MM.1S (cell line): ENCODE data around the gene MIB2.
"Not testable (repeated sequence)": the region's sequence is repeated elsewhere in the genome, so short reads cannot be mapped to it uniquely, and the experiment has no call there.

ENCODE experiments used
- DNase-seq: peaks from one replicate; pipeline ENCODE4 v3.0.0-alpha.2; 2015
- H2AFZ ChIP-seq: fragments of 300-600 bp; sonication (generic); 2 replicates; pipeline ENCODE4 v1.6.0; 2016; ENCODE audit warnings: antibody characterized with exemption, low read length
- H3F3A ChIP-seq: fragments of 300-600 bp; sonication (generic); 2 replicates; pipeline ENCODE4 v1.6.1; 2016; ENCODE audit warnings: mild to moderate bottlenecking, antibody characterized with exemption, low read length, moderate library complexity, mixed read lengths; ENCODE audit not compliant: insufficient read depth
- H3K27ac ChIP-seq: fragments of 300-600 bp; sonication (generic); 2 replicates; pipeline ENCODE4 v1.5.1; 2016; ENCODE audit warnings: mild to moderate bottlenecking, low read length
- H3K27me3 ChIP-seq: fragments of 300-600 bp; sonication (generic); replicated peaks from 2 replicates; pipeline ENCODE4 v1.6.0; 2016; ENCODE audit warnings: low read length; ENCODE audit not compliant: insufficient read depth
- H3K36me3 ChIP-seq: fragments of 300-600 bp; sonication (generic); replicated peaks from 2 replicates; pipeline ENCODE4 v1.6.1; 2016; ENCODE audit warnings: mild to moderate bottlenecking, low read length, mixed read lengths; ENCODE audit not compliant: insufficient read depth
- H3K4me1 ChIP-seq: fragments of 300-600 bp; sonication (generic); 2 replicates; pipeline ENCODE4 v1.6.1; 2016; ENCODE audit warnings: low read length, mixed read lengths
- H3K4me2 ChIP-seq: fragments of 300-600 bp; sonication (generic); 2 replicates; pipeline ENCODE4 v1.6.0; 2016; ENCODE audit warnings: low read depth, low read length
- H3K4me3 ChIP-seq: fragments of 300-600 bp; sonication (generic); 2 replicates; pipeline ENCODE4 v1.5.1; 2016; ENCODE audit warnings: low read length, mixed read lengths
- H3K79me2 ChIP-seq: fragments of 300-600 bp; sonication (generic); 2 replicates; pipeline ENCODE4 v1.6.1; 2016; ENCODE audit warnings: mixed run types, low read length, mixed read lengths
- H3K9ac ChIP-seq: fragments of 300-600 bp; sonication (generic); 2 replicates; pipeline ENCODE4 v1.6.1; 2016; ENCODE audit warnings: low read length, mixed read lengths
- H3K9me2 ChIP-seq: fragments of 300-600 bp; sonication (generic); replicated peaks from 2 replicates; pipeline ENCODE4 v1.6.1; 2016; ENCODE audit warnings: mild to moderate bottlenecking, low read length, mixed read lengths; ENCODE audit not compliant: insufficient read depth
- H3K9me3 ChIP-seq: fragments of 300-600 bp; sonication (generic); replicated peaks from 2 replicates; pipeline ENCODE4 v1.6.1; 2016; ENCODE audit warnings: mild to moderate bottlenecking, low read length, mixed read lengths; ENCODE audit not compliant: insufficient read depth
- H4K20me1 ChIP-seq: fragments of 300-600 bp; sonication (generic); 2 replicates; pipeline ENCODE4 v1.6.1; 2016; ENCODE audit warnings: mild to moderate bottlenecking, low read length, moderate library complexity, mixed read lengths; ENCODE audit not compliant: insufficient read depth

Gene MIB2

DNA sequence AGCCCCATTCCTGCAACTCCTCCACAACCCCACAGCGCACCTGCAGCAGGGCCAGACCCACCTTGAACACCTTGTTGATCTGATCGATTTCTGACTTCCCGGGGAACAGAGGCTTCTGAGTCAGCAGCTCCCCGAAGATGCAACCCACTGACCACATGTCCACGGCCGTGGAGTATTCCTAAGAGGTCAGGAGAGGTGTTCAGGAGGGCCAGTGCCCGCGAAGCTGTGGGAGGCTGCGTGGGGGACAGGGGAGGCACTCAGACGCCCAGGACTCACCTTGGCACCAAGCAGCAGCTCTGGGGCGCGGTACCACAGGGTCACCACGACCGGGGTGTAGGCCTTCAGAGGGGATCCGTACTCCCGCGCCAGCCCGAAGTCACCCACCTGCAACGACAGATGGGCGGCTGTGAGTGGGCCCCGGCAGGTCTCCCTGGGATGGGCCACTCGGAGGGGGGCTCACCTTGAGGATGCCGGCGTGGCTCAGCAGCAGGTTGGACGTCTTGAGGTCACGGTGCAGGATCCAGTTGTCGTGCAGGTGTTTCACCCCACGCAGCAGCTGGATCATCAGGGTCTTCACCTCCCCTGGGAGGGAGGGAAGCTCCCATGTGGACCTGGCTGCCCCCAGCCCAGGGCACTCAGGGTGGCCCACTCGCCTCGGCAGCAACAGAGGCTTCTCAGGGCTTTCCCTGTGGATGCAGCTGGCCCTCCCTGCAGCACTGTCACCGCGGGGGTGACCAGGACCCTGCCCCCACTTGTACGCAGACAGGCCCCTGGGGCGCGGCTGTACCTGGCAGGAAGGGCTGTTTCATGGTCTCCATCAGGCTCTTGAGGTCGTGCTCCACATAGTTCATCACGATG lies 21.6 kb downstream of the MIB2 start:
- not testable (repeated sequence) for H3K4me1 ChIP-seq, H3K4me2 ChIP-seq, H3K36me3 ChIP-seq, H3K9me3 ChIP-seq, DNase-seq, H3K4me3 ChIP-seq, H3F3A ChIP-seq, H3K27ac ChIP-seq, H3K9ac ChIP-seq, H3K27me3 ChIP-seq, H3K79me2 ChIP-seq, H3K9me2 ChIP-seq, H2AFZ ChIP-seq, H4K20me1 ChIP-seq

DNA sequence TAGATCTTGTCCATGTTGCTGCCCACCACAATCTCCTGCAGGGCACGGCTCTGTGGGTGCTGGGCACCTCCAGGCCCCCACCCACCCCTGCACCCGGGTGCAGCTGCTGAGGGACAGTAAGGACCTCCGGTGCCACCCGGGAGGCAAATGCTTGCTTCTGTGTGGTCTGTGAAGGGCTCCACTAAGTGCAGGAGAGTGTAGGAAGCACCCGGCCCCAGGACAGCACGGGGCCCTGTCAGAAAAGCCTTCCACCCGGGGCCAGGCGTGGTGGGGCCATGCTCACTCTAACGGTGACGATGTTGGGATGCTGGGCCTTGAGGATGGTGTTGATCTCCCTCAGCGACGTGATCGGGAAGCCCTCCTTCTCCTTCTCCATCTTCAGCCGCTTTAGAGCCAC lies 22.2 kb downstream of the MIB2 start:
- H3K4me1 ChIP-seq, H3F3A ChIP-seq, H3K36me3 ChIP-seq, H3K9me2 ChIP-seq, H4K20me1 ChIP-seq, H3K27me3 ChIP-seq, H2AFZ ChIP-seq, H3K9me3 ChIP-seq, H3K9ac ChIP-seq, H3K27ac ChIP-seq, DNase-seq, H3K79me2 ChIP-seq, H3K4me3 ChIP-seq, H3K4me2 ChIP-seq: not testable (repeated sequence)

DNA sequence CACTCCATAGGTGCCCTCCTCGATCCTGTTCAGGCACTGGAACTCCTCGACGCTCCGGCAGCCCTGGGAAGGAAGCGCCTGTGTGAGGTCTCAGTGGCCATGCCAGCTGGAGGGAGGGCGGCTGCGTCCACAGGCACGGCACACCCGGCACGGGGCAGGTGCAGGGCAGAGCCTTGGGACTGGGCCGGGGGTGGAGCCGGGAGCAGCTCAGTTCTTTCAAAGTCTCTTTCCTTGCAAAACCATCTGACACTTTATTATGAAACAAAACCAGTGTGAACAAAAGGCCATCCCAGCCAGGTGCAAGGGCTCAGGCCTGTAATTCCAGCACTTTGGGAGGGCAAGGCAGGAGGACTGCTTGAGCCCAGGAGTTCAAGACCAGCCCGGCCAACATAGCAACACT lies 23.2 kb downstream of the MIB2 start:
- not testable (repeated sequence) for H2AFZ ChIP-seq, H3K9ac ChIP-seq, H3K27me3 ChIP-seq, H3K79me2 ChIP-seq, H3K27ac ChIP-seq, H3K9me3 ChIP-seq, H3K9me2 ChIP-seq, H3F3A ChIP-seq, H3K36me3 ChIP-seq, H3K4me1 ChIP-seq, H4K20me1 ChIP-seq, H3K4me3 ChIP-seq, DNase-seq, H3K4me2 ChIP-seq

DNA sequence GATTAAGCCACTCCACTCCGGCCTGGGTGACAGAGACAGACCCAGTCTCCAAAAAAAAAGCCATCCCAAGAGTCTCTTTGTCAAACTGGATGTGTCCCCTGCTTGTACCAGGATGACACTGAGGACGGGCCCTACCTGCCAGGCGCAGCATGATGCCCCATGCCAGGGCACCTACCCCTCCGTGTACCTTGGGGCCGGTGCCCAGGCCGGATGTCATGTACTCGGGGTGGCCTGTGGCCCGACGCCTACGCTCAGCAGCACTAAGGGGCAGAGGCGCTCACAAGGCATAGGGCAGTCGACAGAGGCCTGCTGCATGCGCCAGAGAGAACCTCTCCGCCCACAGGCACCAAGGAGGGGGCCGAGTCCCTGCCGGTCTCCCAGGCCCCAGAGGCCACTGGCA lies 24.1 kb downstream of the MIB2 start:
- not testable (repeated sequence) for H3K27me3 ChIP-seq, H3K79me2 ChIP-seq, H3K36me3 ChIP-seq, H3K4me1 ChIP-seq, H3K4me2 ChIP-seq, DNase-seq, H3K9me2 ChIP-seq, H3F3A ChIP-seq, H3K27ac ChIP-seq, H3K4me3 ChIP-seq, H2AFZ ChIP-seq, H3K9ac ChIP-seq, H4K20me1 ChIP-seq, H3K9me3 ChIP-seq

DNA sequence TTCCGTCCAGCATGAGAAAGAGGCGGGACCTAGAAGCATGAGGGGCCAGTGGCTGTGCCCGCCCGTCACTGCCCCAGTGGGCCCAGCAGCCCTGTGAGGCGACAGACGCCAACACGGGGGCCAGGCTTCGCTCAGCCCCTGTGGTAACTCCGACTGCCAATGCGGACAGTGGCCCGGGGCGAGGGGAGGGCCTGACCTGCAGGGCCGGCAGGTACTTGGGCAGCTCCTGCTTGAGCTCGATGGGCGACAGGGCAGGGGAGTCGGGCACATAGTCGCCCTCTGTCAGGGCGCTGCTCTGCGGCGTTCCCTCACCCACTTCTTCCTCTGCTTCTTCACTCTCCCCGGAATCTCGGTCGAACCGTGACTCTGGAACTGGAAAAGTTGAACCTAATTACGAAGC lies 24.8 kb downstream of the MIB2 start:
- H3K27me3 ChIP-seq, H3K9me3 ChIP-seq, H2AFZ ChIP-seq, H3K4me3 ChIP-seq, H3K4me2 ChIP-seq, H3K9me2 ChIP-seq, DNase-seq, H3K79me2 ChIP-seq, H4K20me1 ChIP-seq, H3K36me3 ChIP-seq, H3K9ac ChIP-seq, H3K4me1 ChIP-seq, H3F3A ChIP-seq, H3K27ac ChIP-seq: not testable (repeated sequence)

DNA sequence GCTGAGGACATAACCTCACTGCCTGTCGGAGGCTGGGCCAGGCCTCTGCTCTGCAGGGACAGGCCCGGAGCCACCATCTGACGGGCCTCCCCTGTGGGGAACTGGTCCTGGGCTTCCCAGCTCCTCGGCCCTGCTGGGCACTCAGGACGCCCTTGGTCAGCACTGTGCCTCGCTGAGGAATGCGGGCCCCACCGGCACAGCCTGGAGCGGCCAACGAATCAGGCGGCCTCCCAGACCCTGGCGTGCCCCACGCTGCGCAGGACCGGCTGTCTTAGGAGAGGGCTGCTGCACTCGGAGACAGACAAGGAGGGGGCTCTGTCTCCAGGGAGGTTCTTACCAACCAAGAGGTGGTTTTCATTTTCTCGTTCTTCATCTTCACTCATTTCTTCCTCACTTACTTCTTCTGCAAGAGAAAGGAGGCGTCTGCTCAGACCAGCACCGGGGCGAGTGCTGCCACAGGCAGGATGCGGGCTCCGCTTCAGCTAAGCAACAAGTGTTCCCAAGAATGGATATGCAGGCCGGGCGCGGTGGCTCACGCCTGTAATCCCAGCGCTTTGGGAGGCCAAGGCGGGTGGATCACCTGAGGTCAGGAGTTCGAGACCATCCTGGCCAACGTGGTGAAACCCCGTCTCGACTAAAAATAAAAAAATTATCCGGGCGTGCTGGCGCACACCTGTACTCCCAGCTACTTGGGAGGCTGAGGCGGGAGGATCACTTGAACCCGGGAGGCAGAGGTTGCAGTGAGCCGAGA lies 25.6 kb downstream of the MIB2 start:
- not testable (repeated sequence) for H3K4me1 ChIP-seq, H3K79me2 ChIP-seq, H3K4me2 ChIP-seq, H4K20me1 ChIP-seq, H3K9ac ChIP-seq, H3K27ac ChIP-seq, H3K9me2 ChIP-seq, H3K4me3 ChIP-seq, DNase-seq, H3K27me3 ChIP-seq, H3F3A ChIP-seq, H3K9me3 ChIP-seq, H3K36me3 ChIP-seq, H2AFZ ChIP-seq

DNA sequence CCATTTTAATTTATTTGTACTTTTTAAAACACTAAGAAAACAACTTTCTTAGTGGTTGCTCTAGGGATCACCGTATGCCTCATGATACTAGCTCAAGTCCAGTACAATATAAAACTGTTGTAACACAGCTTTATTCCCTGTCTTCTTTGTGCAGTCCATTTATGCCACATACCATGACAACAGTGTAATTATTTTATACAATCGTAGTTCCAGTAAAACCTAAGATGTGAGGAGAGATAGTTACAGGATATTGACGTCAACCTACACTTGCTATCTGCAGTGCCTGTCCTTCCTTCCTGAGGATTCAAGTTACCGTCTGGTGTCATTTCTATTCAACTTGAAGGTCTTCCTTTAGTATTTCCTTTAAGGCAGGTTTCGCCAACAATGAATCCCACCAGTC lies 31.0 kb downstream of the MIB2 start:
- not testable (repeated sequence) for DNase-seq, H3K9me3 ChIP-seq, H3K9me2 ChIP-seq, H3K9ac ChIP-seq, H3K79me2 ChIP-seq, H3K27me3 ChIP-seq, H3K4me1 ChIP-seq, H3K4me2 ChIP-seq, H3K36me3 ChIP-seq, H3K4me3 ChIP-seq, H4K20me1 ChIP-seq, H3K27ac ChIP-seq, H3F3A ChIP-seq, H2AFZ ChIP-seq
